Keratinocyte (primary cell): ENCODE results near the gene MPZL1.

Experiments
- EZH2 ChIP-seq: IDR thresholded peaks from one replicate; pipeline ENCODE4 v1.6.1; 2012; ENCODE audit warnings: inconsistent platforms, mild to moderate bottlenecking, low read length, moderate library complexity
- TF ChIP-seq, protein P1 (sequence below), 3 experiments: IDR thresholded peaks in 1 of 3; conservative IDR thresholded peaks in 1 of 3; optimal IDR thresholded peaks in 1 of 3; 2 replicates in 2 of 3; 3 replicates in 1 of 3; pipeline versions ENCODE3 to v1.5.1; 2011; ENCODE audit warnings: low read length in 3 of 3, mild to moderate bottlenecking in 3 of 3, moderate library complexity in 2 of 3, control low read depth in 1 of 3, inconsistent platforms in 1 of 3; ENCODE audit not compliant: insufficient read depth in 2 of 3; ENCODE audit errors: extremely low read depth in 1 of 3

GRCh38 chr1:167812972-167813371 is 91.2 kb downstream of the MPZL1 start:
- TF ChIP-seq, protein P1, sequence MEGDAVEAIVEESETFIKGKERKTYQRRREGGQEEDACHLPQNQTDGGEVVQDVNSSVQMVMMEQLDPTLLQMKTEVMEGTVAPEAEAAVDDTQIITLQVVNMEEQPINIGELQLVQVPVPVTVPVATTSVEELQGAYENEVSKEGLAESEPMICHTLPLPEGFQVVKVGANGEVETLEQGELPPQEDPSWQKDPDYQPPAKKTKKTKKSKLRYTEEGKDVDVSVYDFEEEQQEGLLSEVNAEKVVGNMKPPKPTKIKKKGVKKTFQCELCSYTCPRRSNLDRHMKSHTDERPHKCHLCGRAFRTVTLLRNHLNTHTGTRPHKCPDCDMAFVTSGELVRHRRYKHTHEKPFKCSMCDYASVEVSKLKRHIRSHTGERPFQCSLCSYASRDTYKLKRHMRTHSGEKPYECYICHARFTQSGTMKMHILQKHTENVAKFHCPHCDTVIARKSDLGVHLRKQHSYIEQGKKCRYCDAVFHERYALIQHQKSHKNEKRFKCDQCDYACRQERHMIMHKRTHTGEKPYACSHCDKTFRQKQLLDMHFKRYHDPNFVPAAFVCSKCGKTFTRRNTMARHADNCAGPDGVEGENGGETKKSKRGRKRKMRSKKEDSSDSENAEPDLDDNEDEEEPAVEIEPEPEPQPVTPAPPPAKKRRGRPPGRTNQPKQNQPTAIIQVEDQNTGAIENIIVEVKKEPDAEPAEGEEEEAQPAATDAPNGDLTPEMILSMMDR (optimal IDR thresholded peaks at IDR 0.05 in 1 of 3, IDR thresholded peaks at IDR 0.05 in 1 of 3, conservative IDR thresholded peaks at IDR 0.05 in 1 of 3; ENCODE audit: extremely low read depth in 1 of 3, insufficient read depth in 2 of 3, low read length in 3 of 3) = no peak
- TF ChIP-seq EZH2 = no peak
